Stimulated activated naive B cell treated with anti-CD40 and anti-IgM and Interleukin-4, amounts not matched to agents 10 μg/mL and 1 μg/mL and 100 μg/mL, for 72 hours (primary cell): Measurements from ENCODE around the gene RGS7.
"Not testable (repeated sequence)": the region's sequence is repeated elsewhere in the genome, so short reads cannot be mapped to it uniquely, and the experiment has no call there.

ENCODE experiments used
- ATAC-seq, 2 donors: fragments of 150-1000 bp; cut with Tn5 transposase; replicated peaks; 2 replicates each; pipeline ENCODE4 v1.10.0; 2021; ENCODE audit warnings: moderate library complexity in 1 of 2
- DNase-seq: peaks from one replicate; pipeline ENCODE4 v3.0.0; 2021
- H3K27ac Mint-ChIP-seq: one replicate; pipeline ENCODE4 v1.8.0; 2022; ENCODE audit warnings: mild to moderate bottlenecking, mixed read lengths
- H3K27me3 Mint-ChIP-seq, 2 donors: one replicate each; pipeline ENCODE4 v1.8.0; 2022; ENCODE audit warnings: mixed read lengths in 2 of 2
- H3K36me3 Mint-ChIP-seq, 2 donors: one replicate each; pipeline ENCODE4 v1.8.0; 2022; ENCODE audit warnings: mixed read lengths in 2 of 2, mild to moderate bottlenecking in 1 of 2
- H3K4me1 Mint-ChIP-seq, 2 donors: one replicate each; pipeline ENCODE4 v1.8.0; 2022; ENCODE audit warnings: mixed read lengths in 2 of 2, mild to moderate bottlenecking in 1 of 2
- H3K4me3 Mint-ChIP-seq, 2 donors: one replicate each; pipeline ENCODE4 v1.8.0; 2022; ENCODE audit warnings: mild to moderate bottlenecking in 2 of 2, mixed read lengths in 2 of 2, moderate library complexity in 1 of 2
- H3K9me3 Mint-ChIP-seq, 2 donors: one replicate each; pipeline ENCODE4 v1.8.0; 2022; ENCODE audit warnings: mixed read lengths in 2 of 2, mild to moderate bottlenecking in 1 of 2

The RGS7 gene

GRCh38 chr1:241311056-241311746, 45.8 kb downstream of the RGS7 start:
- ATAC-seq (no peak), DNase-seq (no peak)
- no peak overlapping the region for H3K4me3 Mint-ChIP-seq
- H3K27ac Mint-ChIP-seq: no peak overlapping the region
- H3K9me3 Mint-ChIP-seq: no peaks in the 10 kb centered on the region
- H3K4me1 Mint-ChIP-seq: peaks cover 0 to 2% of the 10 kb centered on the region in 2 donors
- no peaks in the 10 kb centered on the region for H3K27me3 Mint-ChIP-seq
- H3K36me3 Mint-ChIP-seq: no peaks in the 10 kb centered on the region

- H3K4me3 Mint-ChIP-seq: no peak overlapping the region
- H3K36me3 Mint-ChIP-seq: no peaks in the 10 kb centered on the region
- DNase-seq (no peak), ATAC-seq (no peak)
- H3K4me1 Mint-ChIP-seq: peaks cover 0 to 2% of the 10 kb centered on the region in 2 donors
- H3K27me3 Mint-ChIP-seq: no peaks in the 10 kb centered on the region
- H3K27ac Mint-ChIP-seq: no peak overlapping the region
- no peaks in the 10 kb centered on the region for H3K9me3 Mint-ChIP-seq
These were observed 46.6 kb downstream of the RGS7 start for GRCh38 chr1:241310451-241310850.

GRCh38 chr1:241309651-241310050, 47.4 kb downstream of the RGS7 start:
- ATAC-seq (no peak), DNase-seq (no peak)
- no peak overlapping the region for H3K4me3 Mint-ChIP-seq
- H3K36me3 Mint-ChIP-seq: peaks cover 0 to 2% of the 10 kb centered on the region in 2 donors
- H3K27me3 Mint-ChIP-seq: no peaks in the 10 kb centered on the region
- peaks cover 0 to 2% of the 10 kb centered on the region in 2 donors for H3K4me1 Mint-ChIP-seq
- peaks cover 0 to 2% of the 10 kb centered on the region in 2 donors for H3K9me3 Mint-ChIP-seq
- no peak overlapping the region for H3K27ac Mint-ChIP-seq

- DNase-seq: no peak
- H3K36me3 Mint-ChIP-seq: peaks cover 1 to 2% of the 10 kb centered on the region in 2 donors
These were observed 48.5 kb downstream of the RGS7 start for GRCh38 chr1:241308471-241308870.

GRCh38 chr1:241308011-241308410, 49.0 kb downstream of the RGS7 start:
- H3K27me3 Mint-ChIP-seq: no peaks in the 10 kb centered on the region
- peaks cover 10 to 11% of the 10 kb centered on the region in 2 donors for H3K9me3 Mint-ChIP-seq
- H3K36me3 Mint-ChIP-seq: peaks cover 2 to 5% of the 10 kb centered on the region in 2 donors
- H3K4me3 Mint-ChIP-seq: no peak overlapping the region
- ATAC-seq (no peak), DNase-seq (no peak)
- peaks cover 0 to 2% of the 10 kb centered on the region in 2 donors for H3K4me1 Mint-ChIP-seq
- no peak overlapping the region for H3K27ac Mint-ChIP-seq

More at GRCh38 chr1:241308471-241308870, 48.5 kb downstream of the RGS7 start:
- no peaks in the 10 kb centered on the region for H3K27me3 Mint-ChIP-seq
- peaks cover 5 to 7% of the 10 kb centered on the region in 2 donors for H3K9me3 Mint-ChIP-seq
- ATAC-seq: no peak
- peaks cover 0 to 2% of the 10 kb centered on the region in 2 donors for H3K4me1 Mint-ChIP-seq
- no peak overlapping the region for H3K27ac Mint-ChIP-seq
- no peak overlapping the region for H3K4me3 Mint-ChIP-seq

GRCh38 chr1:241306125-241306790, 50.7 kb downstream of the RGS7 start:
- H3K27ac Mint-ChIP-seq: no peak overlapping the region
- no peak overlapping the region for H3K4me3 Mint-ChIP-seq
- H3K36me3 Mint-ChIP-seq: peaks cover 2 to 5% of the 10 kb centered on the region in 2 donors
- H3K9me3 Mint-ChIP-seq: peaks cover 15 to 16% of the 10 kb centered on the region in 2 donors
- H3K27me3 Mint-ChIP-seq: no peaks in the 10 kb centered on the region
- H3K4me1 Mint-ChIP-seq: peaks cover 0 to 2% of the 10 kb centered on the region in 2 donors
- ATAC-seq: no peak
- no peak for DNase-seq

GRCh38 chr1:241302024-241302423, 55.0 kb downstream of the RGS7 start:
- not testable (repeated sequence) for ATAC-seq
- peaks cover 15 to 19% of the 10 kb centered on the region in 2 donors for H3K9me3 Mint-ChIP-seq

GRCh38 chr1:241299347-241299746, 57.7 kb downstream of the RGS7 start:
- DNase-seq (no peak), ATAC-seq (no peak)
- no peaks in the 10 kb centered on the region for H3K4me1 Mint-ChIP-seq
- H3K9me3 Mint-ChIP-seq: peaks cover 15 to 17% of the 10 kb centered on the region in 2 donors
- no peaks in the 10 kb centered on the region for H3K27me3 Mint-ChIP-seq
- H3K27ac Mint-ChIP-seq: no peak overlapping the region
- H3K4me3 Mint-ChIP-seq: no peak overlapping the region
- peaks cover 0 to 5% of the 10 kb centered on the region in 2 donors for H3K36me3 Mint-ChIP-seq

More at GRCh38 chr1:241302024-241302423, 55.0 kb downstream of the RGS7 start:
- H3K4me3 Mint-ChIP-seq, H3K36me3 Mint-ChIP-seq, DNase-seq, H3K27me3 Mint-ChIP-seq, H3K4me1 Mint-ChIP-seq, H3K27ac Mint-ChIP-seq: not testable (repeated sequence)

GRCh38 chr1:241292973-241293372, 64.0 kb downstream of the RGS7 start:
- no peak overlapping the region for H3K4me3 Mint-ChIP-seq
- no peaks in the 10 kb centered on the region for H3K4me1 Mint-ChIP-seq
- H3K36me3 Mint-ChIP-seq: no peaks in the 10 kb centered on the region
- H3K9me3 Mint-ChIP-seq: no peaks in the 10 kb centered on the region
- DNase-seq (no peak), ATAC-seq (no peak)
- H3K27me3 Mint-ChIP-seq: peaks cover 0 to 3% of the 10 kb centered on the region in 2 donors
- H3K27ac Mint-ChIP-seq: no peak overlapping the region

GRCh38 chr1:241291548-241291947, 65.5 kb downstream of the RGS7 start:
- not testable (repeated sequence) for H3K4me1 Mint-ChIP-seq, H3K27me3 Mint-ChIP-seq, H3K9me3 Mint-ChIP-seq, DNase-seq, H3K27ac Mint-ChIP-seq, H3K4me3 Mint-ChIP-seq, ATAC-seq, H3K36me3 Mint-ChIP-seq

GRCh38 chr1:241286486-241286885, 70.5 kb downstream of the RGS7 start:
- Mint-ChIP-seq H3K27me3 (no peaks in the 10 kb centered on the region), H3K27ac (no peak overlapping the region), H3K9me3 (peaks cover 20 to 34% of the 10 kb centered on the region in 2 donors), H3K4me3 (no peak overlapping the region), H3K4me1 (no peaks in the 10 kb centered on the region), H3K36me3 (no peaks in the 10 kb centered on the region)
- ATAC-seq: no peak
- no peak for DNase-seq

- ATAC-seq (no peak), DNase-seq (no peak)
- H3K36me3 Mint-ChIP-seq: peaks cover 0 to 6% of the 10 kb centered on the region in 2 donors
- no peak overlapping the region for H3K4me3 Mint-ChIP-seq
- peaks cover 18 to 29% of the 10 kb centered on the region in 2 donors for H3K9me3 Mint-ChIP-seq
- no peak overlapping the region for H3K27ac Mint-ChIP-seq
- peaks cover 0 to 3% of the 10 kb centered on the region in 2 donors for H3K27me3 Mint-ChIP-seq
- H3K4me1 Mint-ChIP-seq: peaks cover 0 to 2% of the 10 kb centered on the region in 2 donors
These were observed 80.6 kb downstream of the RGS7 start for GRCh38 chr1:241276391-241276790.

GRCh38 chr1:241275981-241276380, 81.0 kb downstream of the RGS7 start:
- DNase-seq: no peak
- H3K4me3 Mint-ChIP-seq: no peak overlapping the region
- no peak for ATAC-seq
- H3K36me3 Mint-ChIP-seq: peaks cover 0 to 6% of the 10 kb centered on the region in 2 donors
- H3K9me3 Mint-ChIP-seq: peaks cover 19 to 26% of the 10 kb centered on the region in 2 donors
- H3K4me1 Mint-ChIP-seq: peaks cover 0 to 2% of the 10 kb centered on the region in 2 donors
- H3K27ac Mint-ChIP-seq: no peak overlapping the region
- peaks cover 0 to 3% of the 10 kb centered on the region in 2 donors for H3K27me3 Mint-ChIP-seq

- Mint-ChIP-seq H3K9me3 (peaks cover 19 to 26% of the 10 kb centered on the region in 2 donors), H3K36me3 (peaks cover 0 to 6% of the 10 kb centered on the region in 2 donors), H3K4me1 (peaks cover 0 to 2% of the 10 kb centered on the region in 2 donors), H3K4me3 (no peak overlapping the region), H3K27ac (no peak overlapping the region), H3K27me3 (peaks cover 0 to 3% of the 10 kb centered on the region in 2 donors)
- no peak for DNase-seq
- no peak for ATAC-seq
These were observed 81.8 kb downstream of the RGS7 start for GRCh38 chr1:241275226-241275625.

- peaks cover 0 to 6% of the 10 kb centered on the region in 2 donors for H3K36me3 Mint-ChIP-seq
- peaks cover 0 to 3% of the 10 kb centered on the region in 2 donors for H3K27me3 Mint-ChIP-seq
- H3K4me3 Mint-ChIP-seq: no peak overlapping the region
- H3K27ac Mint-ChIP-seq: no peak overlapping the region
- no peak for DNase-seq
- H3K4me1 Mint-ChIP-seq: peaks cover 0 to 2% of the 10 kb centered on the region in 2 donors
- no peak for ATAC-seq
- H3K9me3 Mint-ChIP-seq: peaks cover 21 to 26% of the 10 kb centered on the region in 2 donors
These were observed 82.3 kb downstream of the RGS7 start for GRCh38 chr1:241274693-241275092.
